ENCODE results near the gene DPH6. TPM values are rescaled to one million over a fixed set of nuclear protein-coding genes. Genes with fewer than 3 reads are reported as not detected.
A peak's percentile ranks its signal among the peaks of the same experiment; 100 is the strongest.

Gene DPH6
- total RNA-seq, 1 experiment from 2014 or later: 31.7 TPM

DNA sequence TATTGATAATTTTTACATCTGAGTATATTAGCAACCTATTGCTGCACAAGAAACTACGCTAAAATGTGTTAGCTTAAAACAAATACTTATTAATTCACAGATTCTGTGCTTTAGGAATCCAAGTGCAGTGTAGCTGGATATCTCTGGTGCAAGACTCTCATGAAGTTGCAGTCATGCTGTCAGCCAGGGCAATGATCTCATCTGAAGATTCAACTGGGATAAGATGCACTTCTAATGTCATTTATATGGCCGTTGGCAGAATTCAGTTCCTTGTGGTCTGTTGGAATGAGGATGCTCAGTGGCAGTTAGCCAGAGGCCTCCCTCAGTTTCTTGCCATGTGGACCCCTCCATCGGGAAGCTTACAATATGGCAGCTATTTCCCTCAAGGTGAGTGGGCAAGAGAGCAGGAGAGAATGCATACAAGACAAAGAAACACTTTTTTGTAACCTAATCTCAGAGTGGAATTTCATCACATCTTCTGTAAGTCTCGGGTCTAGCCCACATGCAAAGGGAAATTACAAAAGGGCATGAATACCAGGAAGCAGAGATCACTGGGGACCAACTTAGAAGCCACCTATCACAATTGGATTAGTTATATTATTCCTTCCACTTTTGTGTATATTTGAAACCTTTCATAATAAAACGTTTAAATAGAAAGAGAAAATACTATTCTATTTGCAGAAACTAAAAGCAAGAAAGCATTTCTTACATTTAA is 61.6 kb downstream of the DPH6 start:
- DNase-seq (ENCODE audit: low spot score): no peak
- Mint-ChIP-seq H3K4me1 (peaks cover 13% of the 10 kb centered on the region), H3K4me3 (no peak overlapping the region), H3K27ac (no peak overlapping the region), H3K36me3 (peaks cover 49% of the 10 kb centered on the region), H3K9me3 (peaks cover 49% of the 10 kb centered on the region), H3K27me3 (ENCODE audit: low read depth) (no peaks in the 10 kb centered on the region)
- CTCF ChIA-PET: no interaction called here
- POLR2A ChIA-PET: no interaction called here
- ATAC-seq: no peak
- no peak for TF ChIP-seq PREB (CRISPR knock-in tag; IDR thresholded peaks at IDR 0.05; ENCODE audit: borderline replicate concordance)
- TF ChIP-seq SMAD3 (CRISPR knock-in tag; IDR thresholded peaks at IDR 0.05; ENCODE audit: borderline replicate concordance): no peak
- TF ChIP-seq, protein P1, sequence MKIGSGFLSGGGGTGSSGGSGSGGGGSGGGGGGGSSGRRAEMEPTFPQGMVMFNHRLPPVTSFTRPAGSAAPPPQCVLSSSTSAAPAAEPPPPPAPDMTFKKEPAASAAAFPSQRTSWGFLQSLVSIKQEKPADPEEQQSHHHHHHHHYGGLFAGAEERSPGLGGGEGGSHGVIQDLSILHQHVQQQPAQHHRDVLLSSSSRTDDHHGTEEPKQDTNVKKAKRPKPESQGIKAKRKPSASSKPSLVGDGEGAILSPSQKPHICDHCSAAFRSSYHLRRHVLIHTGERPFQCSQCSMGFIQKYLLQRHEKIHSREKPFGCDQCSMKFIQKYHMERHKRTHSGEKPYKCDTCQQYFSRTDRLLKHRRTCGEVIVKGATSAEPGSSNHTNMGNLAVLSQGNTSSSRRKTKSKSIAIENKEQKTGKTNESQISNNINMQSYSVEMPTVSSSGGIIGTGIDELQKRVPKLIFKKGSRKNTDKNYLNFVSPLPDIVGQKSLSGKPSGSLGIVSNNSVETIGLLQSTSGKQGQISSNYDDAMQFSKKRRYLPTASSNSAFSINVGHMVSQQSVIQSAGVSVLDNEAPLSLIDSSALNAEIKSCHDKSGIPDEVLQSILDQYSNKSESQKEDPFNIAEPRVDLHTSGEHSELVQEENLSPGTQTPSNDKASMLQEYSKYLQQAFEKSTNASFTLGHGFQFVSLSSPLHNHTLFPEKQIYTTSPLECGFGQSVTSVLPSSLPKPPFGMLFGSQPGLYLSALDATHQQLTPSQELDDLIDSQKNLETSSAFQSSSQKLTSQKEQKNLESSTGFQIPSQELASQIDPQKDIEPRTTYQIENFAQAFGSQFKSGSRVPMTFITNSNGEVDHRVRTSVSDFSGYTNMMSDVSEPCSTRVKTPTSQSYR (CRISPR knock-in tag; IDR thresholded peaks at IDR 0.05): no peak
- TF ChIP-seq NFATC4 (CRISPR knock-in tag; IDR thresholded peaks at IDR 0.05): no peak
- no peak for TF ChIP-seq MAX (CRISPR knock-in tag; IDR thresholded peaks at IDR 0.05)
- TF ChIP-seq ZMAT4 (CRISPR knock-in tag; IDR thresholded peaks at IDR 0.05): no peak
- no peak for TF ChIP-seq ZNF317 (CRISPR knock-in tag; IDR thresholded peaks at IDR 0.05; ENCODE audit: borderline replicate concordance, low read depth)
- TF ChIP-seq JAZF1 (CRISPR knock-in tag; IDR thresholded peaks at IDR 0.05): no peak
- no peak for TF ChIP-seq TP53 (CRISPR knock-in tag; IDR thresholded peaks at IDR 0.05)
- TF ChIP-seq MXD4 (CRISPR knock-in tag; IDR thresholded peaks at IDR 0.05; ENCODE audit: borderline replicate concordance): no peak
- TF ChIP-seq ZNF263 (CRISPR knock-in tag; IDR thresholded peaks at IDR 0.05; ENCODE audit: low read depth): no peak
- no peak for TF ChIP-seq ZNF416 (CRISPR knock-in tag; IDR thresholded peaks at IDR 0.05)
- TF ChIP-seq ZNF671 (CRISPR knock-in tag; IDR thresholded peaks at IDR 0.05): no peak
- TF ChIP-seq ZNF396 (CRISPR knock-in tag; IDR thresholded peaks at IDR 0.05; ENCODE audit: borderline replicate concordance): no peak
- no peak for TF ChIP-seq ZNF232 (CRISPR knock-in tag; IDR thresholded peaks at IDR 0.05)
- TF ChIP-seq SOX15 (CRISPR knock-in tag; IDR thresholded peaks at IDR 0.05): no peak

DNA sequence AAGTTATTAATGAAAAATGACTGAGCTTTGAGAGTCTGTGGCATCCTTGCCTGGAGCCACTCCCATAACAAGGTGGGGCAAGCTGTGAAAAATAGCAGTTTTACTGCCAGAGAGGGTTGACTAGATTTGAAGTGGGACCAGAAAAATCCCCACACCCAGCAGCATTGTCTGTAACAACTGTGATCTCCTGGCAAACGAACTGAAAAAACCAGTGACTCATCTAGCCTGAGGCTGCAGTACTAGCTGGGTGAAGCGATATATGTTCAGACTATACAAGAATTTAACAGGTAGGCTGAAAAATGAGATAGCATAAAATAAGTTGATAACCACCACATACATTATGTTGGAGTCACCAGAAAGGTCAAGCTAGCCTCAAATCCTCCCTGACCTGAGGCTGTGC is 64.0 kb downstream of the DPH6 start:
- TF ChIP-seq ARID4B (CRISPR knock-in tag; IDR thresholded peaks at IDR 0.05; ENCODE audit: borderline replicate concordance): no peak
- TF ChIP-seq AR (CRISPR knock-in tag; IDR thresholded peaks at IDR 0.05): no peak
- TF ChIP-seq ZNF396 (CRISPR knock-in tag; IDR thresholded peaks at IDR 0.05; ENCODE audit: borderline replicate concordance): no peak
- no peak for TF ChIP-seq MXD4 (CRISPR knock-in tag; IDR thresholded peaks at IDR 0.05; ENCODE audit: borderline replicate concordance)
- TF ChIP-seq, protein P2, sequence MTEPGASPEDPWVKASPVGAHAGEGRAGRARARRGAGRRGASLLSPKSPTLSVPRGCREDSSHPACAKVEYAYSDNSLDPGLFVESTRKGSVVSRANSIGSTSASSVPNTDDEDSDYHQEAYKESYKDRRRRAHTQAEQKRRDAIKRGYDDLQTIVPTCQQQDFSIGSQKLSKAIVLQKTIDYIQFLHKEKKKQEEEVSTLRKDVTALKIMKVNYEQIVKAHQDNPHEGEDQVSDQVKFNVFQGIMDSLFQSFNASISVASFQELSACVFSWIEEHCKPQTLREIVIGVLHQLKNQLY (CRISPR knock-in tag; IDR thresholded peaks at IDR 0.05): no peak
- no peak for TF ChIP-seq NR2C2 (CRISPR knock-in tag; IDR thresholded peaks at IDR 0.05)
- TF ChIP-seq CBFB (CRISPR knock-in tag; IDR thresholded peaks at IDR 0.05; ENCODE audit: low read depth): no peak
- TF ChIP-seq PRRX2 (CRISPR knock-in tag; IDR thresholded peaks at IDR 0.05): no peak
- Mint-ChIP-seq H3K4me3 (no peak overlapping the region), H3K27me3 (ENCODE audit: low read depth) (no peaks in the 10 kb centered on the region), H3K36me3 (peaks cover 25% of the 10 kb centered on the region), H3K27ac (0 out of 2 replicates have a peak overlapping the region, but pooled peaks have one; percentile 29), H3K4me1 (peaks cover 19% of the 10 kb centered on the region), H3K9me3 (peaks cover 26% of the 10 kb centered on the region)
- ChIA-PET CTCF (no interaction called here), POLR2A (no interaction called here)
- no peak for DNase-seq (ENCODE audit: low spot score)
- ATAC-seq: no peak
